H1 (cell line): ENCODE data around the gene TSNAXIP1. TPM values are rescaled to one million over a fixed set of nuclear protein-coding genes. Genes with fewer than 3 reads are reported as not detected.

Source experiments
- polyA plus RNA-seq, 7 experiments: library from polyadenylated mRNA; depleted of rRNA in 3 of 7; stranded (reverse) in 5 of 7; unstranded in 2 of 7; fragments of >200 nt in 5 of 7; fragments of 200-250 nt in 2 of 7; gene quantifications; 1 replicate in 5 of 7; 2 replicates in 1 of 7; 4 replicates in 1 of 7; pipeline versions ENCODE4 v1.2.1 to v1.2.3, GENCODE V29; 2011 to 2013; ENCODE audit warnings: missing spikeins in 2 of 7, mixed read lengths in 2 of 7
- total RNA-seq: library from RNA; stranded (reverse); fragmentation: NEBNext Ultra II Directional; extraction: Animal tissue kit (Norgen Biotek cat#: 25700); gene quantifications from 2 replicates; pipeline ENCODE4 v1.2.1, GENCODE V29; 2021
- TF ChIP-seq, protein P1 (sequence below): fragments of 300-600 bp; sonication (generic); IDR thresholded peaks from 2 replicates; pipeline ENCODE4 v1.7.1; 2012; ENCODE audit warnings: low read length, moderate library complexity, mild to moderate bottlenecking, inconsistent platforms; ENCODE audit not compliant: insufficient replicate concordance

The TSNAXIP1 gene
- total and polyA plus RNA-seq, 2 of the 8 experiments (the other 6 are each of a cell fraction or from before 2014, with no cell fraction given), result 0.37 to 0.94 TPM

DNA sequence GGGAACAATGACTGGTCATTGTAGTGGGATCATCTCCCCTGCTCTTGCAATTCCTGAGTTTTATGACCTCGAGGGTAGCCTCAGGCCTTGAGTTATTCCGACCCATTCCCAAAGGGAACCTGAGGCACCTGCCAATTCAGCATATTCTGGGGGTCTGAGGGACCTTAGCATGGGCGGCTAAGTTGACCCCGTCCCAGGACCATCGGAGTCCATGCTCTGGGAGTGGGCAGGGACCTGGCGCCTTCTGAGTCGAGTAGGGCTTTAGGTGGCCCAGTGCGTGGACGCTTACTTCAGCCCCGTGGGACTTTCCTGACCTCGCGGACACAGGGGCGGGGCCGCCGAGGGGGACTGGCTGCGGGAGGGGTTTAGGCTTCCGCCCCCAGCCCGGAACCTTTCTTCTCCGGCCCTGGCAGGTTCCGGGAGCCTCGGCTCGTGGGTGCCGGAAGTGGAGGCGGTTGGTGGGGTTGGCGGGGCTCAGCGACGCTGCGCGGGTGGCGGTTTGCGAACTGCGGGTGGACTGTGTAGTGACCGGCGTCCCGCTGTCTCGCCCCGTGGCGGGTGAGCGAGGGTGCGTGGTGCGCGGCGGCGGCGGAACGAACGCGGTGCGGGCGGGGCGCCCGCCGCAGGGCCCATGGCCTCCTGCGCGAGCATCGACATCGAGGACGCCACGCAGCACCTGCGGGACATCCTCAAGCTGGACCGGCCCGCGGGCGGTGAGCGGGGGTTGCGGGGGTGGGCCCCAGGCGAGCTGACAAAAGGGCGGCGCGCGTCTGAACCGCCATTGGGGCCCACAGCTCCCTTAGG lies 66.1 kb downstream of the TSNAXIP1 start, which contains the start of gene EDC4 (continued):
- TF ChIP-seq, protein P1, sequence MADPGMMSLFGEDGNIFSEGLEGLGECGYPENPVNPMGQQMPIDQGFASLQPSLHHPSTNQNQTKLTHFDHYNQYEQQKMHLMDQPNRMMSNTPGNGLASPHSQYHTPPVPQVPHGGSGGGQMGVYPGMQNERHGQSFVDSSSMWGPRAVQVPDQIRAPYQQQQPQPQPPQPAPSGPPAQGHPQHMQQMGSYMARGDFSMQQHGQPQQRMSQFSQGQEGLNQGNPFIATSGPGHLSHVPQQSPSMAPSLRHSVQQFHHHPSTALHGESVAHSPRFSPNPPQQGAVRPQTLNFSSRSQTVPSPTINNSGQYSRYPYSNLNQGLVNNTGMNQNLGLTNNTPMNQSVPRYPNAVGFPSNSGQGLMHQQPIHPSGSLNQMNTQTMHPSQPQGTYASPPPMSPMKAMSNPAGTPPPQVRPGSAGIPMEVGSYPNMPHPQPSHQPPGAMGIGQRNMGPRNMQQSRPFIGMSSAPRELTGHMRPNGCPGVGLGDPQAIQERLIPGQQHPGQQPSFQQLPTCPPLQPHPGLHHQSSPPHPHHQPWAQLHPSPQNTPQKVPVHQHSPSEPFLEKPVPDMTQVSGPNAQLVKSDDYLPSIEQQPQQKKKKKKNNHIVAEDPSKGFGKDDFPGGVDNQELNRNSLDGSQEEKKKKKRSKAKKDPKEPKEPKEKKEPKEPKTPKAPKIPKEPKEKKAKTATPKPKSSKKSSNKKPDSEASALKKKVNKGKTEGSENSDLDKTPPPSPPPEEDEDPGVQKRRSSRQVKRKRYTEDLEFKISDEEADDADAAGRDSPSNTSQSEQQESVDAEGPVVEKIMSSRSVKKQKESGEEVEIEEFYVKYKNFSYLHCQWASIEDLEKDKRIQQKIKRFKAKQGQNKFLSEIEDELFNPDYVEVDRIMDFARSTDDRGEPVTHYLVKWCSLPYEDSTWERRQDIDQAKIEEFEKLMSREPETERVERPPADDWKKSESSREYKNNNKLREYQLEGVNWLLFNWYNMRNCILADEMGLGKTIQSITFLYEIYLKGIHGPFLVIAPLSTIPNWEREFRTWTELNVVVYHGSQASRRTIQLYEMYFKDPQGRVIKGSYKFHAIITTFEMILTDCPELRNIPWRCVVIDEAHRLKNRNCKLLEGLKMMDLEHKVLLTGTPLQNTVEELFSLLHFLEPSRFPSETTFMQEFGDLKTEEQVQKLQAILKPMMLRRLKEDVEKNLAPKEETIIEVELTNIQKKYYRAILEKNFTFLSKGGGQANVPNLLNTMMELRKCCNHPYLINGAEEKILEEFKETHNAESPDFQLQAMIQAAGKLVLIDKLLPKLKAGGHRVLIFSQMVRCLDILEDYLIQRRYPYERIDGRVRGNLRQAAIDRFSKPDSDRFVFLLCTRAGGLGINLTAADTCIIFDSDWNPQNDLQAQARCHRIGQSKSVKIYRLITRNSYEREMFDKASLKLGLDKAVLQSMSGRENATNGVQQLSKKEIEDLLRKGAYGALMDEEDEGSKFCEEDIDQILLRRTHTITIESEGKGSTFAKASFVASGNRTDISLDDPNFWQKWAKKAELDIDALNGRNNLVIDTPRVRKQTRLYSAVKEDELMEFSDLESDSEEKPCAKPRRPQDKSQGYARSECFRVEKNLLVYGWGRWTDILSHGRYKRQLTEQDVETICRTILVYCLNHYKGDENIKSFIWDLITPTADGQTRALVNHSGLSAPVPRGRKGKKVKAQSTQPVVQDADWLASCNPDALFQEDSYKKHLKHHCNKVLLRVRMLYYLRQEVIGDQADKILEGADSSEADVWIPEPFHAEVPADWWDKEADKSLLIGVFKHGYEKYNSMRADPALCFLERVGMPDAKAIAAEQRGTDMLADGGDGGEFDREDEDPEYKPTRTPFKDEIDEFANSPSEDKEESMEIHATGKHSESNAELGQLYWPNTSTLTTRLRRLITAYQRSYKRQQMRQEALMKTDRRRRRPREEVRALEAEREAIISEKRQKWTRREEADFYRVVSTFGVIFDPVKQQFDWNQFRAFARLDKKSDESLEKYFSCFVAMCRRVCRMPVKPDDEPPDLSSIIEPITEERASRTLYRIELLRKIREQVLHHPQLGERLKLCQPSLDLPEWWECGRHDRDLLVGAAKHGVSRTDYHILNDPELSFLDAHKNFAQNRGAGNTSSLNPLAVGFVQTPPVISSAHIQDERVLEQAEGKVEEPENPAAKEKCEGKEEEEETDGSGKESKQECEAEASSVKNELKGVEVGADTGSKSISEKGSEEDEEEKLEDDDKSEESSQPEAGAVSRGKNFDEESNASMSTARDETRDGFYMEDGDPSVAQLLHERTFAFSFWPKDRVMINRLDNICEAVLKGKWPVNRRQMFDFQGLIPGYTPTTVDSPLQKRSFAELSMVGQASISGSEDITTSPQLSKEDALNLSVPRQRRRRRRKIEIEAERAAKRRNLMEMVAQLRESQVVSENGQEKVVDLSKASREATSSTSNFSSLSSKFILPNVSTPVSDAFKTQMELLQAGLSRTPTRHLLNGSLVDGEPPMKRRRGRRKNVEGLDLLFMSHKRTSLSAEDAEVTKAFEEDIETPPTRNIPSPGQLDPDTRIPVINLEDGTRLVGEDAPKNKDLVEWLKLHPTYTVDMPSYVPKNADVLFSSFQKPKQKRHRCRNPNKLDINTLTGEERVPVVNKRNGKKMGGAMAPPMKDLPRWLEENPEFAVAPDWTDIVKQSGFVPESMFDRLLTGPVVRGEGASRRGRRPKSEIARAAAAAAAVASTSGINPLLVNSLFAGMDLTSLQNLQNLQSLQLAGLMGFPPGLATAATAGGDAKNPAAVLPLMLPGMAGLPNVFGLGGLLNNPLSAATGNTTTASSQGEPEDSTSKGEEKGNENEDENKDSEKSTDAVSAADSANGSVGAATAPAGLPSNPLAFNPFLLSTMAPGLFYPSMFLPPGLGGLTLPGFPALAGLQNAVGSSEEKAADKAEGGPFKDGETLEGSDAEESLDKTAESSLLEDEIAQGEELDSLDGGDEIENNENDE, result no peak
